AG09309 (cell line): ENCODE results near the gene ADD3.

Experiments used
- DNase-seq: peaks from one replicate; pipeline ENCODE4 v3.0.0-alpha.2; 2010; ENCODE audit warnings: low read depth
- H3K4me3 ChIP-seq: 2 replicates; pipeline ENCODE4 v1.5.1; 2011; ENCODE audit warnings: mild to moderate bottlenecking, low read depth, low read length, moderate library complexity; ENCODE audit not compliant: control insufficient read depth
- CTCF ChIP-seq: IDR thresholded peaks from 2 replicates; pipeline ENCODE4 v1.5.1; 2011; ENCODE audit warnings: mild to moderate bottlenecking, low read depth, low read length, inconsistent platforms; ENCODE audit not compliant: insufficient read depth, control insufficient read depth; ENCODE audit errors: missing control alignments

ADD3 gene

GRCh38 chr10:110162741-110163145, 155.0 kb downstream of the ADD3 start:
- no peak overlapping the region for H3K4me3 ChIP-seq
- no peak for DNase-seq
- no peak for TF ChIP-seq CTCF

GRCh38 chr10:110163192-110163773, 155.5 kb downstream of the ADD3 start:
- DNase-seq: no peak
- no peak for TF ChIP-seq CTCF
- H3K4me3 ChIP-seq: no peak overlapping the region

GRCh38 chr10:110163841-110164240, 156.1 kb downstream of the ADD3 start:
- no peak for DNase-seq
- no peak for TF ChIP-seq CTCF
- no peak overlapping the region for H3K4me3 ChIP-seq

GRCh38 chr10:110165239-110165638, 157.5 kb downstream of the ADD3 start:
- DNase-seq: no peak
- no peak for TF ChIP-seq CTCF
- H3K4me3 ChIP-seq: no peak overlapping the region

GRCh38 chr10:110167149-110167548, 159.4 kb downstream of the ADD3 start:
- no peak overlapping the region for H3K4me3 ChIP-seq
- no peak for TF ChIP-seq CTCF
- no peak for DNase-seq

GRCh38 chr10:110168601-110169481, 161.1 kb downstream of the ADD3 start:
- DNase-seq: no peak
- no peak for TF ChIP-seq CTCF
- H3K4me3 ChIP-seq: no peak overlapping the region
